SKM-1 treated with dmso at 0.1 percent for 144 hours (cell line): Measurements from ENCODE around the gene PGLYRP1.
A peak's percentile ranks its signal among the peaks of the same experiment; 100 is the strongest.

Experiments used
- DNase-seq: peaks from one replicate; lab custom pipeline; 2025; ENCODE audit not compliant: unreplicated experiment; lab: John Stamatoyannopoulos, UW

PGLYRP1 gene

DNA sequence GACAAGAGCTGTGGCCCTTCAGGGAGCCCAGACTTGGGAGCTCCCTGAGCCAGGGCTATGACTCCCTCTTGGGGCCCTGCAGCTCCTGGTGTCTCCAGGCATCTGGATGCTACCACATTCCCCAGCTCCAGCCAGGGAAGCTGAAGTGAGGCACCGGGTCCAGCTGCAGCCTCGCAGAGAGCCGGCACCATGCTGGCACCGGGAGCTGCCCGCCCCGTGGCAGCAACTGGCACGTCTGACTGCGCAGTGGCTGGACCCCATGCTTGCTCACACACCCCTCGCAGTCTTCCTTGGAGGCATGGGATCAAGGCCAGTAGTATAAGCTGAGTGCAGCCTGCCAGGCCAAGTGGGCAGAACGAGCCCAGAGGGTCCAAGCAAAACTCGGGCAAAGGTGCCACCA lies 10.5 kb upstream of the PGLYRP1 start:
- DNase-seq: no peak

DNA sequence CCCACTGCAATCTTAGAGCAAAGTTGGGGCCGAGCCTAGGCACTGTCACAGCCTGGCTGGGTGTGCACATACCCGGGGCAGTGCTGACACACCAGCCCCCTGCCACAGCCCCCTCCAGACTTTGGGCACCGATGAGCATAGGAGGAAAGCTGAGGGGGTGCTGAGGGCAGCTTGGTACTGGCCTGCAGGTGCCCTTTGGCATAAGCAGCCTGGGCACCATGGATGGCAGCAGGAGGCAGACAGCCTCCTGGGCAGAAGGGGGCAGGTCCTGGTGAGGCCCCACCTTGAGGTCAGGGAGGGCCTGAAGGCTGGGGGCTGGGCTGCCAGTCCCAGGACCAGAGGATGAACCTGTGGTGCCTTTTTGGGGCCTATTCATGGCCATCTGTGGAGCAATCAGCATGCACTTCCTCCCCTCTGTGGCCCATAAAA lies 9.8 kb upstream of the PGLYRP1 start:
- no peak for DNase-seq

DNA sequence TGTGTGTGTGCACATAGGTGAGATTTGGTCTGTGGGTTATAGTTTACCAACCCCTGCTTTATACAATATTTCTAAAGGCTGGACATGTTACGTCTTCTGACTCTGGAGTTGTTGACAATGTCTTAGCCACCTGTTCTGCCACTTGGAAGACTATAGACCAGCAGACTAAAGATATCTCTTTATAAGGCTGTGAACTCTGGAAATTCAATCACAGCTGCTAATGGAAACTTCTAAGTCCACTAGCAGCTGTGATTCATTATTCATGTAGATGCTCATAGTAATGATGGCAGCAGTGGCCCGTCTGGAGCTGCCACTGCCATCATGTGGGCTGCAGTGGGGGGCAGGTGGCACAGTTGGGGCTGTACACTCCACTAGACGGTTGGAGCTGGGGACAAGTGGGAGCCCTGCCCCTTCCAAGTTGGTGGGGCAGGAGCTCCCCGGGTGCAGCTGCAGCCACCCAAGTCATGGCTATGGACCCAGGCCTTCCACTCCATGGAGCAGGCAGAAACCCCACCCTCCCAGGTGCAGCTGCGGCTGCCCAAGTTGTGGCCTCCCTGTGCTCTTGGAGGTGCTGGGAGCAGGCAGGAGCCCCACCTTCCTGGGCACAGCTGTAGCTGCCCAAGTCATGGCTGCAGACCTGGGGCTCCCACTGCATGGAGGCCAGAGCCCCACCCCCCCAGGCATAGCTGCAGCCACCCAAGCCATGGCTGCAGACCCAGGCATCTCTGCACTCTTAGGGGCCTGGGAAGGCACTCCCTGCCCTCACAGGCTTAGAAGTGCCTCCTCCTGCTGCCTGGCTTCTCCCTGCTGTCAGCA lies 9.1 kb upstream of the PGLYRP1 start:
- no peak for DNase-seq

DNA sequence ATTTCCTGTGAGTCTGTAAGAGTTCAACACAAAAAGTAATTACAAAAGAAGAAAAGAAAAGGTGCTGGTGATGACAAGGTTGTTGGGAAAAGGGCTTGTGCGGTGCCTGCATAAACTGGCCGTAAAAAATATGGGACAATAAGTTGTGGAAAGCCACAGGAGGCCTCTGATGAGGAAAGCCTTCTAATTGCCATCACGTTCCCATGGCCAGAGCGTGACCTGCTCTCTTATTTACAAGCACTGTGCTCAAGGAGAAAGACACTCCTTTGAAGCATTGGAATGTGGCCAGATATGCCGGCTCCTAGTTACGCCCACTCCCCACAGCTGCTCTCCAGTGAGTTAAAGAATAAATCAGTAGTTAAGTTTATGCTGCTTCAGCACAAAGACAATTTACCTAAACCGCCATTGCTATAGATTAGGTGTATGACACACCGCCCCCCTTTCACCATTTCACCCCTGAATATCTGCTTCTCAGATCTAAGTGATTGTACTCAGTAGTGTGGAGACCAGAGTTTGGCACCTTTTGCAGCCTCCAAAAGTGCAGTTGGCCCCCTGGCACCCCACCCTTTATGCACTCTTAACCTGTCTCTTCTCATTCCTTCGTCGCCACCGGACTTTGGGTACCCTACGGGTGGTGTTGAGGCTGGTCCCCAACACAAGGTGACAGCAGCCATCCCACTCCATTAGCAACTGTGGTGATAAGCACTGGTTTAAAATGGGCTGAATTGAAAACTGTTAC lies 8.1 kb upstream of the PGLYRP1 start:
- DNase-seq: no peak

DNA sequence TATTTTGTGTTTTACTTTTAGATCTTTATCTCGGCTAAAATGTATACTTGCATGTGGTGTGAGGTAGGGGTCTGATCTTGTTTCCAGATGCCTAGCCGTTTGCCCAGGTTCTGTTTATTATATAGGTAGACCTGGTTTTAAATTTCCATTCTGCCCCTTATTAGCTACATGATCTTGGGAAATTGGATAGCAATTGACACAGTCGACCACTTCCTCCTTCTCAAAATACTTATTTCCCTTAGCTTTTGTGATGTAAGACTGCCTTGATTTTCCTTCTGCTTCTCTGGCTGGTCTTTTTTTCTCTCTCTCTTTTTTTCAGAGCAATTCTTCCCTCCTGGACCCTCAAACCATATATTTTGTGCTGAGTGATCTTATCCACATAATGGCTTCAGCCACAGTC lies 3.0 kb upstream of the PGLYRP1 start:
- DNase-seq: peak; percentile 29

DNA sequence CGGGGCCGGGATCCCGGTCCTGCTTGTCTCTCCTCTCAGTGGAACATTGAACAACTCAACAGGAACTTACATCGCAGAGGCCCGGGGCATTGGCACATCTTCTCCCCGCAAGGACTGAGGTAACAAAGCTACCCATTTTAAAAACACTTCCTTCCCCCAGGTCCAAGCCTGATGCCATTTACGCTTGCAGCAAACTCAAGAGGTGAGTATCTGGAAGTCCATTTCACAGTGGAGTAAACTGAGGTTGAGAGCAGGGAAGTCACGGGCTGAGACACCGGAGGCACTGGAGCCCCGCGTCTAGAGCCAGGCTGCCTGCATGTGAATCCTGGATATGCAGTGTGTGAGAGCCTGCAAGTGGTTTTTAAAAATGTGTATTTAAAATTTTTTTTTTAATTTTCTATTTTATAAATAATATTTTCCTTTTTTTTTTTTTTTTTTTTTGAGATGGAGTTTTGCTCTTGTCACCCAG lies 492 bp upstream of the PGLYRP1 start:
- no peak for DNase-seq

DNA sequence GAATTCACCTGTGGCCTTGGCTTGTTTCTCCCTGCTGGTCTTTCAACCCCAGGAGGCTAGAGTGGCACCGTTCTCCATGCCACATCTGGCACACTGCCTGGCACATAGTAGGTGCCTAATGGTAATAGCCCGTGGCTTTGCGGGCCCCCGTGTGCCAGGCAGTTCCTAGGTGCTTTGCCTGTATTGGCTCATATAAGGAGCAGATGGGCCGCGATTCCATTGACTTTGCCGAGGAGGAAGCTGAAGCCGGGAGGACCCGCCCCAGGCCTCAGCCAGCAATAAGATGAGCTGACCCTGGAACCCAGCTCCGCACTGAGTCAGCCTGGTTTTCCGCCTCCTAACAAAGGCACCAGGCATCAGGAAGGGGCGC lies 807 bp downstream of the PGLYRP1 start:
- DNase-seq: no peak

DNA sequence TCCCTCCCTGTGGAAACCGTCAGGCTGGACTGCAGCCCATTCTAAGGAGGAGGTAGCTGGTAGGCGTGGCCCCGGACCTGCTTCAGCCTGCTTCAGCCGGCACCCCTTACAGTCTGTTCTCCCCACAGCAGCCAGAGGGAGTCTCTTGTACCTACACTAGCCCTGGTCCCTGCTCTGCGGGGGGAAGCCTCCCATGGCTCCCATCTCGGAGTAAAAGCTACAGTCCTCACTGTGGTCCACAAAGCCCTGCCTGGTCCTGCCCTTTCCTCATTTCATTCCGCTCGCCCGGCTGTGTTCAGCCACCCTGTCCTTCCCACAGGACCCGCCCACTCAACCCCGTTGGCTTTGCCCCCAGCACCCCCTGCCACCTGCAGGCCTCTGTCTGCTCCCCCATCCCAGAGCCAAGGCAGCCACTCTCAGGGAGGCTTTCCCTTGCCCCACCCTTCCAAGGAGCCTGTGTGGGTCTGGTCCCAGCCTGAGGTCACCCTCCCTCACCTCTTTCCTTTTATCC lies 1.3 kb downstream of the PGLYRP1 start:
- DNase-seq: no peak

DNA sequence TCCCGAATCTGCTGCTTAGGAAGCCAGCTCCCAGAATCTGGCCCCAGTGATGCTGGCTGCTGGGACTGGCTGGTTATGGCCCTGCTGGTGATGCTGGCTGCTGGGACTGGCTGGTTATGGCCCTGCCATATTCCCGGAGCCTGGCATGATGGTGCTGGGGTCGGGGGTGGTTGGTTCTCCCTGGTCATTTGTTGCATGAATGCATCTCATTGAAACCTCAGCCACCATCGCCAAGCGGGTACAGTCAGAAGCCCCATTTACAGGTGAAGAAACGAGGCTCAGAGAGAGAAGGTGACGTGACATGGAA lies 2.1 kb downstream of the PGLYRP1 start:
- no peak for DNase-seq

DNA sequence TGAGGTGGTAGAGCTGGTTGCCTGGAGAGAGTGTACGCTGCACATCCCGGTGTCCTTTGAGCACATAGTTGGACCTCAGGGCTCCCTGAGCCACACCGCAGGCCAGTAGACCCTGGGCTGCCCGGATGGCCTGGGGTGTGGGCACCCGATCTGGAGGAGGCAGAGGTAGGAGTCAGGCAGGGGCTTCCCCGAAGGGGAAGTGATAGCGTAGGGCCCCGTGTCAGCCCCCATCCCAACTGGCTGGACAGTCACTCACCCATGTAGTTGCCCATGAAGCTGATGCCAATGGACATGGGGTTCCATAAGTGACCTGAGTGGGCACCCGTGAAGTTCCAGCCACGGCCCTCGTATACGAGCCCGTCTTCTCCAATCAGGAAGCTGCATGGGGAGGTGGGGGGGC lies 3.6 kb downstream of the PGLYRP1 start:
- no peak for DNase-seq

DNA sequence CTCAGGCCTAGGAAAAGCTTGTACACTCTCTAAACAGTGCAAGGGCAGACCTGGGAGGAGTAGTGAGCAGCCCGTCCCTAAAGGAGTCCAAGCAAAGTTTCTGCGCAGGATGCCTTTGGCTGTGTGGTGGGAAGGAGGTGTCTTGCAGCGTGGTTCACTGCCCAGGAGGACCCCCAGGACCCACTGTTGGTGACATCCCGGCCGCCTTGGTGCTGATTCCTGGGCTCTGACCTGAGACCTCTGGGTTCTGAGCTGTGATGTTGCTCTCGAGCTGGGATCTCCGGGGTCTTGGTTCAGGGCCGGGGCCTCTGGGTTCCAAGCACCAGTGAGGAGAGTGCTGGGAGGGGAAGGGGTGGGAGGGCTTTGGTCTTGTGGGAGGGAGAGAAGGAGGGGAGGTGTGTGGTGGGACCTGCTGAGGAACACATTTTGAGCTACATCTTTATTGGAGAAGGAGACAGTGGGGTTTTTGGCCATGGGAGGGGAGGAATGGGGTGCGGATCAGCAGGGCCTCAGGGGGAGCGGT lies 4.1 kb downstream of the PGLYRP1 start:
- no peak for DNase-seq

DNA sequence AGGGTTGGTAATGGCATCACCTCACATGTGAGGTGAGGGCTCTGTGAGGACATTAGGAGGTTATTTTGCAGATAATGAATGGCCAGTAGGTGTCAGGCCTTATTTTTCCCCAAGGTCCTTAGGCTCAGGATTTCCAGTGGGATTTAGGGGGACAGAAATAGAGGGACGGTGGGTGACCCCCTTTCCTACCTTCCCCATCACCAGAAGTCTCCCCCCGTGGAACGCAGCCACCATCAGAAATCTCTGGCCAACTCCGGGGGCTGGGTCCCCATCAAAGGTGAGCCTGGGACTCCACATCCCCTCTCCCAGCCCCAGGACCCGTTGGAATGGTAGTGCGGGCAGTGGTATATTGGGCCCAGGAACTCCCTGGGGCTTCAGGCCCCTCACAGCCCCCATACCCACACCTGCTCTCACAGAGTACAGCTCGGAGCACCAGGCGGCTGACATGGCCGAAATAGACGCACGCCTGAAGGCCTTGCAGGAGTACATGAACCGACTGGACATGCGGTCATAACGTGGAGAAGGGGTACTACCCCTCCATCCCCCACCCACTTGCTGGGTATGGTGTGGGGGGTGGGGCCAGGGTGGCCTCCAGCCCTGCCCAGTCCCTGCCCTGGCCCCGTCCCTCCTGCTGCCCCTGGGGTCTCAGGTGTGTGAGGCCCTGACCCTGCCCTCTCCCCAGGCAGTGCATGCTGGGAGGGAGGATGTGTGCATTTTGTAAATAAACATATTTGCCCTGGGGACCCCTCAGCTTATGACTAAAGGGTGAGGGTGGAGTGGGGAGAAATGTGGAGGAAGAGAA lies 4.8 kb downstream of the PGLYRP1 start:
- no peak for DNase-seq

DNA sequence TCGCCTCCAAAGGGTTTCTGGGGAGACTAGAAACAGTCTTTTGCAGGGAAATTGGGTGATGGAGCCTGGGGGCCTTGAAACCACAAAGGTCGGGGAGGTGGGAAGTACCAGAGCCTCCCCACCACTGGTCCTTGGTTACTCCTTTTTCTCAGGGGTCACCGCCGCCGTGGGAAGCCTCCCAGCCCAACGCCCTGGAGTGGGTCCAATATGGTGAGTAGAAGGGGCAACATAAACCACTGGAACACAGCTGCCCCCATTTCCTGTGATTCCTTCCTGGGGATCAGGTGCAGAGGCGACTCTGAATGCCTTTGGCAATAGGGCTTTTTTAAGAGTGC lies 5.8 kb downstream of the PGLYRP1 start:
- DNase-seq: no peak

DNA sequence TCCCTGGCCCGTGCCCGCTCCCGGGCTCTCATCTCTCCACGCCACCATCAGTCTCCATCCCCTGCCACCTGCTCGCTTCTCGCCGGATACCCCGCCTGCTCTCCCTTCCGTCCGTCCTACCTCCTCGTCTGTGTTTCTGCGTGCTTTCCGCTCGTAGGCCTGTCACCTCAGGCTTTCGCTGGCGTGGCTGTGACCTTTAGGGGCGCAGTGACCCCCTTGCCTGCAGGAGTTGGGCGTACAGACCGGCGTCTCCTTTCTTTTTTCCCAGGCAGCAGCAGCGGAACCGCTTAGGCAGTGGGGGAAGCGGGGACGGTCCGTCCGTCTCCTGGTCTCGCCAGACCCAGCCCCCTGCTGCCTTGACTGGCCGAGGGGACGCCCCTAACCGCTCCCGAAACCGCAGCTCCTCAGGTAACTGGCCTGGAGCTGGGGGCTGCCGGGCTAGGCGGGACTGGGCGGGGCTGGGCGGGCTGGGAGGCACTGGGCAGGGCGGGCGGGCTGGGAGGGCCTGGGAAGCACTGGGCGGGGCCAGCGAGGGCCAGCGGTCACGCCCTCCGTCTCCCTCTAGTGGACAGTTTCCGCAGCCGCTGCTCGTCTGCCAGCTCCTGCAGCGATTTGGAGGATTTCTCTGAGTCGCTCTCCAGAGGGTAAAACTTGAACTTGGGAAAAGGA lies 6.3 kb downstream of the PGLYRP1 start:
- DNase-seq: peak; percentile 15

DNA sequence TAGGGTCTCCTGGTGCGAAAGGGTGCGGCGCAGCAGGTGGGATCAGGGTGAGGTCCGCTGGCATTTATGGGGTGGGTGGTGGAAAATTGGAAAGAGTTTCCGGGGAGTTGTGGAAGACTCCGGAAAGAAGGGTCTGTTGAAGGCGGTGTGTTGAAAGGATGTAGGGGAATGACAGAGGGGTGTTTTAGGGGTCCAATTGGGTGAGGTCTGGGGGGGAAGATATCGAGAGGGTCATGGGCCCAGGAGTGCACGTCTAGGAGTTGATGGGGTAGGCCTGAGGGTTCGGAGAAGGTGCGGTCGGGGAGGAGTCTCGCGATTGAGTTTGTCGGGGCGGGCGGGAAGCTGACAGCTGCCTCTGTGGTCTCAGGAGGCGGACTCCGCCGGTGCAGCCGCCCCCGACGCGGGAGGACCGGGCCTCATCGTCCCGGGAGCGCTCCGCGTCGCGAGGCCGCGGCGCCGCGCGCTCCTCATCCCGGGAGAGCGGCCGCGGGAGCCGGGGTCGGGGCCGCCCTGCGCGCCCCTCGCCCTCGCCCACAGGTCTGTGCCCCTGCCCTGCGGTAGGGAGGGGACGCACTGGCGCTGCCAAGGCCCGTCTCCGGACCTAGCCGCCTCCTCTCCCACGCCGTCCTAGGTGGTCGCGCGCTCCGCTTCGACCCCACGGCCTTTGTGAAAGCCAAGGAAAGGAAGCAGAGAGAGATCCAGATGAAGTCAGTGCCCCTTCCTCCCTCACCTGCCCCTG lies 7.0 kb downstream of the PGLYRP1 start:
- no peak for DNase-seq

DNA sequence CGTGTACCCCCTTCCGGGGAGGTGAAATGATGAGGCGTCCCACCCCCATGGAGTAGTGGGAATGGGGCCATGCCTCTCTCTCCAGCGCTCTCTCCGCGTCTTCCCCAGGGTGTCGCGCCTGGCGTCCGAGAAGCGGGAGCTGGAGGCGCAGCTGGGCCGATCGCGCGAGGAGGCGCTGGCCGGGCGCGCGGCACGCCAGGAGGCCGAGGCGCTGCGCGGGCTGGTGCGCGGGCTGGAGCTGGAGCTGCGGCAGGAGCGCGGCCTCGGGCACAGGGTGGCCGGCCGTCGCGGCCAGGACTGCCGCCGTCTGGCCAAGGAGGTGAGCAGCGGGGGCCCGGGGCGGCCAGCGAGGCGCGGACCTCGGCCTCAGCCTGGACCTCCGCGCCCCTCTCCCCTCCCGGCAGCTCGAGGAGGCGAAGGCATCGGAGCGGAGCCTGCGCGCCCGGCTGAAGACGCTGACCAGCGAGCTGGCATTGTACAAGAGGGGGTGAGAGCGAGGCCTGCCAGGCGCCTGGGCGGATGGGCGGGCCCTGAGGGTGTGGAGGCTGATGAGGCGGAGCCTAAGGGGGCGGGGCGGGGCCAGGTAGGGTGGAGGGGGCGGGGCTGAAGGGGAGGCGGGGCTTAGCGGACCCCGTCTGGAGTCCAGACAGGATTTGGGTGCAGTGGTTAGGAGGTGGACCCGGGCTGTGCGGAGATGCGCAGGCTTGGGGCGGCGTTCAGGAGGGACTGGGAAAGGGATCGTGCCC lies 7.7 kb downstream of the PGLYRP1 start:
- no peak for DNase-seq

DNA sequence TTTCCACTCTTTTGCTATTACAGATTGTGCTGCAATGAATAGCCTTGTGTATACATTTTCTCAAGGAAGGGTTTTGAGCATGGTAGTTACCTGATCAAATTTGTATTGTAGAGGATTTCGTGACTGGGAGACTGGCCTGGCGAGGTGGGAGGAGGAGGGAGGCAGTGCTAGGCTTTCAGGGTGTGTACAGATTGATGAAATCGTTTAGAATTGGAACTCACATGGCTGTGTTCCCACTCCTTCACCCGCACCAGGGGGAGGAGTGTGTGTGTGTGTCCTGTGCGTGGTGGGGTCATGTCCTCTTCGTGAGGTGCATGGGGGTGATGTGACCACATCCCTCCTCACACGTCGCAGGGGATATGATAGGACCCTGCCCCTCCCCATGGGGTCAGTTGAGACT lies 8.3 kb downstream of the PGLYRP1 start:
- DNase-seq: no peak

DNA sequence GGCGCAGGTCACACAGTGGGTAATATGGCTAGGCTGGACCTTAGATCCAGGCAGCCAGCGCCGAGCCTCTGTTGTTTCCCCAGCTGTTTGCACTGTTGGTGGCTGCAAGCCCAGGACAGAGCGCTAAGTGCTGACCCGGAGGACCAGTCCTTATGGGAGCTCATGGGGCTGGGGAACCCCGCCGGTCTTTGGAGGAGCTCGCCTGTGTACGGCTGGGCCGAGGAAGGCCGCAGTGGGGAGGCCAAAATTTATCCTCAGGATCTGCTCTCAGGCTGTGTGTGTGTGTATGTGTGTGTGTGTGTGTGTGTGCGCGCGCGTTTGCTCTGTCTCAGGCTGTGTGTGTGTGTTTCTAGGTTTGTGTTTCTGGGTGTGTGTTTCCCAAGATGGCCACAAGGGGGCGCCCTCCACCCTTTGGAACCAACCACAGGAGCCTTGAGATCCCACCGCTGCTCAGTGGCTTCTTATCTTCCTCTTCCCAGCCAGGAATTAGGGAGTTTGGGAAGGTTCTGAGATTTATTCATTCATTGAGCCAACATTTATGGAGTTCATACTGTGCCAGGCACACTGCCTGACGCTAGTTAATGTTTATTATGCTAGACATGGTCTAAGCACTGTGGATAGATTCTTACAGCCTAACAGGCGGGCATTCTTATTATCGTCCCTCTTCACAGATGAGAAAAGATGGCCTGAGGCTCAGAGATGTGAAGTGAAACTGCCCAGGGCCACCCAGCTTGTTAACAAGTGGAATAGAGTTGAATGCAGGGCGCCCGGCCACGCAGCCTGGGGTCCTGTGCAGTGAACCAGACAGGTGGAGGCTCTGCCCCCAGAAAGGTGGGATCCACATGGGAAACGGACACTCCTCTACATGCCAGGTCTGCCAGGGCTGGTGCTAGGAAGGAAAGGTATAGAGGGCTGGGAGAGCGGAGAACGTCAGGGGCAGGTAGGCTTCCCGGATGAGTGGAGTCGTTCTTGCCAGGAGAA lies 13.0 kb downstream of the PGLYRP1 start:
- DNase-seq: no peak
